Measurements from ENCODE around the gene SNW1. TPM values are rescaled to one million over a fixed set of nuclear protein-coding genes. Genes with fewer than 3 reads are reported as not detected.
"Not testable (repeated sequence)": the region's sequence is repeated elsewhere in the genome, so short reads cannot be mapped to it uniquely, and the experiment has no call there.

SNW1 gene
- total RNA-seq, 1 donor from 2014 or later, result 71.2 TPM

- TF ChIP-seq CTCF (IDR thresholded peaks at IDR 0.05; ENCODE audit: unreplicated experiment), result no peak
- H3K4me1 Mint-ChIP-seq (ENCODE audit: unreplicated experiment), result peaks cover 11% of the 10 kb centered on the region
Measured at GRCh38 chr14:77763316-77763715, 2.4 kb upstream of the SNW1 start.

GRCh38 chr14:77761205-77761931, 412 bp upstream of the SNW1 start:
- peaks cover 15% of the 10 kb centered on the region for H3K4me1 Mint-ChIP-seq (ENCODE audit: unreplicated experiment)
- TF ChIP-seq CTCF (IDR thresholded peaks at IDR 0.05; ENCODE audit: unreplicated experiment), result peak; percentile 23
- H3K4me3 Mint-ChIP-seq (ENCODE audit: unreplicated experiment), result peak overlapping the region; percentile 96
- no peaks in the 10 kb centered on the region for H3K9me3 Mint-ChIP-seq (ENCODE audit: unreplicated experiment)
- peaks cover 7% of the 10 kb centered on the region for H3K27me3 Mint-ChIP-seq (ENCODE audit: unreplicated experiment)
- H3K27ac Mint-ChIP-seq (ENCODE audit: unreplicated experiment), result peak overlapping the region; percentile 97
- DNase-seq (ENCODE audit: low spot score), result peak; percentile 53
- H3K36me3 Mint-ChIP-seq (ENCODE audit: low read depth, unreplicated experiment), result peaks cover 19% of the 10 kb centered on the region

More at GRCh38 chr14:77763316-77763715, 2.4 kb upstream of the SNW1 start:
- no peaks in the 10 kb centered on the region for H3K9me3 Mint-ChIP-seq (ENCODE audit: unreplicated experiment)
- H3K36me3 Mint-ChIP-seq (ENCODE audit: low read depth, unreplicated experiment), result peaks cover 12% of the 10 kb centered on the region
- H3K27ac Mint-ChIP-seq (ENCODE audit: unreplicated experiment), result no peak overlapping the region
- H3K4me3 Mint-ChIP-seq (ENCODE audit: unreplicated experiment), result no peak overlapping the region
- peaks cover 7% of the 10 kb centered on the region for H3K27me3 Mint-ChIP-seq (ENCODE audit: unreplicated experiment)
- DNase-seq (ENCODE audit: low spot score), result no peak

- Mint-ChIP-seq H3K4me3 (ENCODE audit: unreplicated experiment) (no peak overlapping the region), H3K4me1 (ENCODE audit: unreplicated experiment) (peaks cover 4% of the 10 kb centered on the region), H3K27me3 (ENCODE audit: unreplicated experiment) (no peaks in the 10 kb centered on the region), H3K9me3 (ENCODE audit: unreplicated experiment) (no peaks in the 10 kb centered on the region), H3K27ac (ENCODE audit: unreplicated experiment) (no peak overlapping the region), H3K36me3 (ENCODE audit: low read depth, unreplicated experiment) (peaks cover 34% of the 10 kb centered on the region)
- no peak for DNase-seq (ENCODE audit: low spot score)
- TF ChIP-seq CTCF (IDR thresholded peaks at IDR 0.05; ENCODE audit: unreplicated experiment), result no peak
Measured at GRCh38 chr14:77752799-77753516, 8.0 kb downstream of the SNW1 start.

GRCh38 chr14:77752266-77752665, 8.7 kb downstream of the SNW1 start:
- no peaks in the 10 kb centered on the region for H3K27me3 Mint-ChIP-seq (ENCODE audit: unreplicated experiment)
- H3K9me3 Mint-ChIP-seq (ENCODE audit: unreplicated experiment), result no peaks in the 10 kb centered on the region
- no peaks in the 10 kb centered on the region for H3K4me1 Mint-ChIP-seq (ENCODE audit: unreplicated experiment)
- DNase-seq (ENCODE audit: low spot score), result no peak
- peaks cover 33% of the 10 kb centered on the region for H3K36me3 Mint-ChIP-seq (ENCODE audit: low read depth, unreplicated experiment)
- no peak for TF ChIP-seq CTCF (IDR thresholded peaks at IDR 0.05; ENCODE audit: unreplicated experiment)
- no peak overlapping the region for H3K4me3 Mint-ChIP-seq (ENCODE audit: unreplicated experiment)
- no peak overlapping the region for H3K27ac Mint-ChIP-seq (ENCODE audit: unreplicated experiment)

GRCh38 chr14:77747425-77747824, 13.5 kb downstream of the SNW1 start:
- DNase-seq (ENCODE audit: low spot score); H3K9me3 Mint-ChIP-seq (ENCODE audit: unreplicated experiment); H3K27ac Mint-ChIP-seq (ENCODE audit: unreplicated experiment); H3K27me3 Mint-ChIP-seq (ENCODE audit: unreplicated experiment); H3K4me1 Mint-ChIP-seq (ENCODE audit: unreplicated experiment); H3K4me3 Mint-ChIP-seq (ENCODE audit: unreplicated experiment): not testable (repeated sequence)
- H3K36me3 Mint-ChIP-seq (ENCODE audit: low read depth, unreplicated experiment), result peaks cover 31% of the 10 kb centered on the region

All from endothelial cell (in vitro differentiated cells).